ENCODE data around the gene VANGL2.

GRCh38 chr1:160404094-160404493, 3.7 kb downstream of the VANGL2 start:
- no peak for TF ChIP-seq CTCF (IDR thresholded peaks at IDR 0.05; ENCODE audit: insufficient read depth, low read depth, low read length)
- TF ChIP-seq EZH2 (IDR thresholded peaks at IDR 0.05; ENCODE audit: insufficient read depth, low read length): no peak

Data from astrocyte (in vitro differentiated cells and primary cell).